CD4-positive, alpha-beta T cell treated with Interleukin-6 at 100 ng/mL for 8 hours (primary cell): ENCODE results near the gene FMN2.

Experiments
- DNase-seq: peaks from one replicate; pipeline ENCODE4 v3.0.0-alpha.2; 2020; ENCODE audit warnings: mixed read lengths, low spot score

The FMN2 gene

DNA sequence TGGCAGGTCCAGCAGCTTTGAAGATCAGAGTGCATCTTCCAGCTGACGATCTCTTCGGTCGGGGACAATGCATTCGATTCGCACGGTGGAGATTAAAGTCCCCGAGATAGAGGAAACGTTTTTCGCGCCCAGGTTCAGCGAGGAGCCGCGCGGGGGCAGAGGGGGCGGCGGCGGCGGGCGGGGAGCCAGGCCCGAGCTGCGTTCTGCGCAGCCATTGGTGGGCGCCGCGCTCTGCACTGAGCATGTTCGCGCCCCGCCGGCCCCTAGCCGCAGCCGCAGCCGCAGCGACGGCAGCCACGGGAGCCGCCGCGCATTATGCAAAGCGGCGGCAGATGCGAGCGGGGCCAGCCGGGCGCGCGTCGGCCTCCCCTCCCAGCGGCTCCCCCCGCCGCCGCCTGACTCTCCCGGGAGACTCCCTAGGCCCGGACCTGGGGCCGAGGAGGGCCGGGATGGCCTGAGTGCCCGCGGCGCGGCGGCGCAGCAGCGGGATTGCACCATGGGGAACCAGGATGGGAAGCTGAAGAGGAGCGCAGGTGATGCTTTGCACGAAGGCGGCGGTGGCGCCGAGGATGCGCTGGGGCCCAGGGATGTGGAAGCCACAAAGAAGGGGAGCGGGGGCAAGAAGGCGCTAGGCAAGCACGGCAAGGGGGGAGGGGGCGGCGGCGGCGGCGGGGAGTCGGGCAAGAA, at the start of gene FMN2:
FMN2 (plus strand) TSS at position 270 of the 687 bp plus-strand sequence; CDS start at position 497, 227 bp downstream.
- no peak for DNase-seq

- no peak for DNase-seq
Observed at GRCh38 chr1:240044620-240045019, 47.1 kb upstream of the FMN2 start.

DNA sequence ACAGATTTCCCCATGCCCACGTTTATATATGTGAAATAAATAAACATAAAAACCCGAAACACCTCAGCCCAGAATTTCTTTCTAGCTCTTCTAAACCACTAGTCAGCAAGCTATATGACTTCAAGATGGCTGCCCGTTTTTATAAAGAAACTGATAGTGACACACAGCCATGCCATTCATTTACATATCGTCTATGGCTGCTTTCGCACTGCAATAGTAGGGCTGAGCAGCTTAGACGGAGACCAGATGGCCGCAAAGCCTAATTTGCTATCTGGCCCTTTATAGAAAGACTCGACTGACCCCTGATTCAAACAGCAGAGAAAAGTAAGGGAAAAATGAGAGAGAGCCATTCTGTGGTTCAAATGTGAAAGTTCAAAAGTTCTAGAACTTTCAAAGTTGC, 45.7 kb upstream of the FMN2 start:
- no peak for DNase-seq

DNA sequence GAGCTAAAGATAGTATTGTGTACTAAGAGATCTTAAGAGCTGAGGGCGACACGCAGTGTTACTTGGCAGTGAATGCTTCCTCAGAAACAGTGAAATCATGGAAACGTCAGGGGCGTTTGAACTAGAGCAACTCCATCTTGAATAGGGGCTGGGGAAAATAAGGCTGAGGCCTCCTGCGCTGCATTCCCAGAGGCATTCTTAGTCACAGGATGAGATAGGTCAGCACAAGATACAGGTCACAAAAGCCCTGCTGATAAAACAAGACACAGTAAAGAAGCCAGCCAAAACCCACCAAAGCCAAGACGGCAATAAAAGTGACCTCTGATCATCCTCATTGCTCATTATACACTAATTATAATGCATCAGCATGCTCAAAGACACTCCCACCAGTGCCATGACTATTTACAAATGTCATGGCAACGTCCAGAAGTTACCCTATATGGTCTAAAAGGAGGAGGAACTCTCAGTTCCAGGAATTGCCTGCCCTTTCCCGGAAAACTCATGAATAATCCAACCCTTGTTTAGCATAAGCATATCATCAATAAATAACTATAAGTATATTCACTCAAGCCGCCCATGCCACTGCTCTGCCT, 37.5 kb upstream of the FMN2 start:
- DNase-seq: no peak

- DNase-seq: no peak
Observed at GRCh38 chr1:240055936-240056335, 35.7 kb upstream of the FMN2 start.

DNA sequence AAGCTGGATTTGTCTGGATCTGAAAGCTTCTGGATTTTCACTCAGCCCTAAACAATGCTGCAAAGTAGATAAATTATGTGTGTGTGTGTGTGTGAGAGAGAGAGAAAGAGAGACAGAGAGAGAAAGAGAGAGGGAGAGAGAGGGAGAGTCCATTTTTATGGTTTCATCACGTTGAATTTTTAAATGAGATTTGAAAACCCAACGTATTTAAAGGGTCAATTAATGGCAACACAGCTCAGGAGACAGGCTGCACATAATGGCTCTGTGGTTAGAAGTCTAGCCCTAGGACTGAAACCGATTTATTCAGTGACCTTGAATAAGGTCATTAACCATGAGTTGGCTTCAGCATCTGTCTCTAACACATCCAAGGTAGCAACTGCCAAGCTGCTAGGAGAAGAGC, 35.3 kb upstream of the FMN2 start:
- DNase-seq: no peak

DNA sequence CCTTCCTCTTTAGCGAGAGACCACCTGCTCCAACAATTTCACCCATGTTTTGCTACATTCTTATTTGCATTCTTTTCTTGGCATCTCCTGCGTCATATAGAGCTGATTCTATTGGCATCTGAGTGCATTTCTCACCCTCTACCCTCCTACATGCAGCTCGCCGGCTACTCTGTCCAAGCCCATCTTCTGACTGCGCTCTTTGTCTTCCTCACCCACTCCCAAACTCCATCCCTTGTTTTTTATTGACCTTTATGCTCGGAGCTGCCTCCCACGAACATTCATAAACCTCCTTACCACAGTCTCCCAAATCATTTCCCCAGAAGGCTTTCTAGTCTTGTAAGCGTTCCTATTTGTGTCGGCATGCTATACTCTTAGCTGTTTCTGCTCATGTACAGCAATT, 33.6 kb upstream of the FMN2 start:
- DNase-seq: no peak

DNA sequence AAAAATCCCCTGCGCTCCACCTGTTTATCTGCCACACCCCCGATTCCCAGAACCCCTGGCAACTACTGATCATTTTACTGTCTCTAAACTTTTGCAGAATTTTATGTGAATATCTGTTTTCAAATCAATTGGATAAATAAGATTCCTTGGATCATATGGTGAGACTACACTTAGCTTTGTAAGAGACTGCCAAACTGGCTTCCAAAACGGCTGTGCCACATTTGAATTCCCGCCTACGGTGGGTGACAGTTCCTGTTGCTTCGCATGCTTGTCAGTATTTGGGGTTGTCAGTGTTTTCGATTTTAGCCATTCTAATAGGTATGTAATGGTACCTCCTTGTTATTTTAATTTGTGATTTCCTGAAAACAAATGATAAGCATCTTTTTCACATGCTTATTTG, 22.7 kb upstream of the FMN2 start:
- no peak for DNase-seq

DNA sequence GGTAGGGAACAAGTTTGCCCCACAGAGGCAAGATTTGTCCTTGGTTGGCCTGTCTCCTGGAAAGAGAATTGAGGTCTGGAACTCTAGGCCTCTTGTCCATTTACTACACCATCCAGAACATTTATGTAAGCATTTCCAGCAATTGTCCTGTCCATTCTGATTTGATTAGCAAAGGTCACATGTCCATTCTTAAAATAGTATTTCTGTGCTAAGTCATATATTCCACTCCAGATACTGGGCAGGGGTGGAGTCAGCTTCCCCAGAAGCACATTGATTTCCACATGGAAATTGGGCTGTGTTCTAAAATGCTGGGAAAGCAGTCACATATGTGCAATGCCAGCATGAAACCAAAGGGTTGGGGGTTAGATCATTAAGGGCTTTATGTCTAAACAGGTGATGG, 21.5 kb upstream of the FMN2 start:
- DNase-seq: no peak

DNA sequence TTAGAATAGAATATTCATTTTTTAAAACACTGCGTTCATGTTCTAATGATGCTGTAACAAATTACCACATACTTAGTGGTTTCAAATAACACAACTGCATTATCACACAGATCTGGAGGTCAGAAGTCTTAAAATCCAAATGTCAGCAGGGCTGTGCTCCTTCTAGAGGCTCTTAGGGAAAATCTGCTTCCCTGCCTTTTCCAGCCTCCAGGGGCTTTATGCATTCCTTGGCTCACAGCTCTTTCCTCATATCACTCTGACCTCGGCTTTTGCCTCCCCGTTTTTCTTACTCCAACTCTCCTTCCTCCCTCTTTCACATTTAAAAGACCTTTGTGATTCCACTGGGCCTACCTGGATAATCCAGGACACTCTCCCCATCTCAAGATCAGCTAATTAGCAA, 18.6 kb upstream of the FMN2 start:
- DNase-seq: no peak

GRCh38 chr1:240074422-240074821, 17.3 kb upstream of the FMN2 start:
- DNase-seq: no peak

GRCh38 chr1:240074908-240075307, 16.8 kb upstream of the FMN2 start:
- DNase-seq: no peak

- DNase-seq: no peak
Observed at GRCh38 chr1:240084337-240084736, 7.3 kb upstream of the FMN2 start.

GRCh38 chr1:240084749-240085148, 6.9 kb upstream of the FMN2 start:
- DNase-seq: no peak

GRCh38 chr1:240086726-240087125, 5.0 kb upstream of the FMN2 start:
- no peak for DNase-seq

GRCh38 chr1:240090014-240090413, 1.7 kb upstream of the FMN2 start:
- no peak for DNase-seq

DNA sequence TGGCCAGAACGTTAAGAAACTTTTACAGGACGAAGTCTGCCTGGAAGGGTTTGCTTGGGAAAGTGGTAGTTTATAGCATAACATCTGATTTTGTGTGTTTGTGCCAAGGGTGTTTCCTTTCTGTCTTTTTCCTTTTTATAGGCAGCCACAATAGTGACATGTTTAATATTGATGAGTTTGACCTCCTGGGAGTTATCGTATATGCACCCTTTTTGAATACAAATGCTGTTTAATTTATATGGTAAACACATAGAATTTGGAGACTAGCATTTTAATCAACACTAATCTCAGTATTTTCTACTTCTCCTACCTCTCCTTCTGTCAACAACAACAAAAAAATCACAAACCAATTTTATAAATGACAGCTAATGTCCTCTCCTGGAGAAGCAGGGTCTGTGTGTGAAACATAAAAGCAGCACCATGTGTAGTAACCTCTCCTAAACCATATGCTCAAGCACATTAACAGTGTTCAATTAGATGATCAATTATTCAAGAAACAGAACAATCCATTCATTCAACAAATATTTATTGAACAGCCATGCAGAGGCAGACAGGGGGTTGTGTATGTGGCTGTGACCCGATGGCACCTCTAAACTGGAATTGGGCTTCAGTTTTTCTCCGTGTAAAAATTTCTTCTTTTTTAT, 604 bp upstream of the FMN2 start:
- no peak for DNase-seq

DNA sequence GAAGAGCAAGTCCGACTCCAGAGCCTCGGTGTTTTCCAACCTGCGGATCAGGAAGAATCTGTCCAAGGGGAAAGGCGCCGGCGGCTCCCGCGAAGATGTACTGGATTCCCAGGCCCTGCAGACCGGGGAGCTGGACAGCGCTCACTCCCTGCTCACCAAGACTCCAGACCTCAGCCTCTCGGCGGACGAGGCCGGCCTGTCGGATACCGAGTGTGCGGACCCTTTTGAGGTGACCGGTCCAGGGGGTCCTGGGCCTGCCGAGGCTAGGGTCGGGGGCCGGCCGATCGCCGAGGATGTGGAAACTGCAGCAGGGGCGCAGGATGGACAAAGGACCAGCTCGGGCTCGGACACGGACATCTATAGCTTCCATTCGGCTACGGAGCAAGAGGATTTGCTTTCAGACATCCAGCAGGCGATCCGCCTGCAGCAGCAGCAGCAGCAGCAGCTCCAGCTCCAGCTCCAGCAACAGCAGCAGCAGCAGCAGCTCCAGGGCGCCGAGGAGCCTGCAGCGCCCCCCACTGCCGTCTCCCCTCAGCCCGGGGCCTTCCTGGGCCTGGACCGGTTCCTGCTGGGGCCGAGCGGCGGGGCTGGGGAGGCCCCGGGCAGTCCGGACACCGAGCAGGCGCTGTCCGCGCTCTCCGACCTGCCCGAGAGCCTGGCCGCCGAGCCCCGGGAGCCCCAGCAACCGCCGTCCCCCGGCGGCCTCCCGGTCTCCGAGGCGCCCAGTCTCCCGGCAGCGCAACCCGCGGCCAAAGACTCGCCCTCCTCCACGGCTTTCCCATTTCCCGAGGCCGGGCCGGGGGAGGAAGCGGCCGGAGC, 827 bp downstream of the FMN2 start:
- no peak for DNase-seq

DNA sequence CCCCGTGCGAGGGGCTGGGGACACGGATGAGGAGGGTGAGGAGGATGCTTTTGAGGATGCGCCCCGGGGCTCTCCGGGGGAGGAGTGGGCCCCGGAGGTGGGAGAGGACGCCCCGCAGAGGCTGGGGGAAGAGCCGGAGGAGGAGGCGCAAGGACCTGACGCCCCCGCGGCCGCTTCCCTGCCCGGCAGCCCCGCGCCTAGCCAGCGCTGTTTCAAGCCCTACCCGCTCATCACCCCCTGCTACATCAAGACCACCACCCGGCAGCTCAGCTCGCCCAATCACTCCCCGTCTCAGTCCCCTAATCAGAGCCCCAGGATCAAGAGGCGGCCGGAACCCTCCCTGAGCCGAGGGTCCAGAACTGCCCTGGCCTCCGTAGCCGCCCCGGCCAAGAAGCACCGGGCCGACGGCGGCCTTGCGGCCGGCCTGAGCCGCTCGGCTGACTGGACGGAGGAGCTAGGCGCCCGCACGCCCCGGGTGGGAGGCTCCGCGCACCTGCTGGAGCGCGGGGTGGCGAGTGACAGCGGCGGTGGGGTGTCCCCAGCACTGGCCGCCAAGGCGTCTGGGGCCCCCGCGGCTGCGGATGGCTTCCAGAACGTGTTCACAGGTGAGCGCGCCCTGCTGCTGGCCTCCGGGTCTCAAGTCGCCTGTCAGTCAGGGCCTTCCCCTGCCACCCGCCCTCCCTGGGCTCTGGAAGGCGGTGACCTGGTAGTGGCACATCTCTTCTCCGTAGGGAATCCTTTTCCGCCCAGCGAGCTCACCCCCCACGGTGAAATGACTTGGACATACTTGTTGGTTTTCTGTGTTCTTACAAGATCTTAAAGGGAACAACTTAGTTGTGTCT, 1.7 kb downstream of the FMN2 start:
- no peak for DNase-seq

GRCh38 chr1:240094041-240094722, 2.5 kb downstream of the FMN2 start:
- DNase-seq: no peak

DNA sequence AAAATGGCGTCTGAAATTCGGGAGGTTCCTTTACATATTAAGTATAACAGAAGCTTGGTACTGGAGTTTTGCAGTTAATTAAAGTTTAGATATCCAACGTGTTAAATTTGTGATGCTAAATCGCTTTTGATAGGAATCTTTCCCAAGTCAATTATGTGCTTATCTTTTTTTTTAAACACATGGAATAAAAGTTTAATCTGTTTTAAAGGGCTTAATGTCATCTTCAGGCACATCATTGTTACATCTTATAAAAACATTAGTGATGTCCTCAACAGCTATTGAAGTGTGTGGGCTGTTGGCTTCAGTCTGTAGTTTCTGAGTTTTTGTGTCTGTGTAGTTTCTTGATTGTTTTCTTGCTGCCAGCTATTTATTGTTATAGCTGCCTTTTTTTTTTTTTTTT, 5.3 kb downstream of the FMN2 start:
- no peak for DNase-seq
